T-helper 1 cell treated with Interleukin-12 subunit alpha and Interleukin-12 subunit beta and Interleukin-4 antibody, amounts not matched to agents 30 ng/mL and 1 ng/mL, for 36 hours (primary cell): ENCODE data around the gene SP140L. TPM values are rescaled to one million over a fixed set of nuclear protein-coding genes. Genes with fewer than 3 reads are reported as not detected.

Experiments used
- intact Hi-C: fragments of 100-400 bp; cut with micrococcal nuclease; formaldehyde crosslinking; loops from one replicate; pipeline ENCODE4 v1.15.1; 2024
- total RNA-seq: library from RNA; stranded (reverse); gene quantifications from 2 replicates; pipeline ENCODE4 v1.2.3, GENCODE V29; 2022

The SP140L gene
- total RNA-seq, 1 donor from 2014 or later, result 114 TPM

GRCh38 chr2:230322561-230323384 is 4.2 kb upstream of the SP140L start:
- intact Hi-C loops, result no loop called here

- intact Hi-C loops, result no loop called here
These were observed 3.4 kb upstream of the SP140L start for GRCh38 chr2:230323385-230324106.

- intact Hi-C loops, result no loop called here
These were observed 2.5 kb upstream of the SP140L start for GRCh38 chr2:230324503-230324902.

- intact Hi-C loops, result loop anchor here (2.0 to 5.0 kb wide), 6 partner anchors 37 to 467 kb away; partner anchors contain the start of genes CAB39 and SP100
These were observed 1.4 kb upstream of the SP140L start for GRCh38 chr2:230325316-230326243.

- intact Hi-C loops, result loop anchor here (1.0 to 5.0 kb wide), 11 partner anchors 8 to 465 kb away; partner anchors contain the start of genes CAB39, SP100 and SP140
These were observed 593 bp downstream of the SP140L start for GRCh38 chr2:230327418-230328154.

- intact Hi-C loops, result loop anchor here (5.0 kb wide), 2 partner anchors 34 to 464 kb away; no protein-coding TSS in a partner anchor
These were observed 1.1 kb downstream of the SP140L start for GRCh38 chr2:230328155-230328458.

- intact Hi-C loops, result loop anchor here (1.0 to 5.0 kb wide), 3 partner anchors 18 to 462 kb away; no protein-coding TSS in a partner anchor
These were observed 3.1 kb downstream of the SP140L start for GRCh38 chr2:230329946-230330605.

- intact Hi-C loops, result loop anchor here (1.0 kb wide), 1 partner anchor 18 kb away; no protein-coding TSS in a partner anchor
These were observed 3.7 kb downstream of the SP140L start for GRCh38 chr2:230330725-230331124.

- intact Hi-C loops, result loop anchor here (1.0 kb wide), 2 partner anchors 8 to 13 kb away; partner anchors contain the start of gene SP140L
These were observed 8.5 kb downstream of the SP140L start for GRCh38 chr2:230335461-230335863.

- intact Hi-C loops, result loop anchor here (1.0 kb wide), 2 partner anchors 9 to 12 kb away; partner anchors contain the start of gene SP140L
These were observed 9.0 kb downstream of the SP140L start for GRCh38 chr2:230335864-230336506.

- intact Hi-C loops, result loop anchor here (10.0 kb wide), 1 partner anchor 713 kb away; the partner anchor contains the start of gene PSMD1
These were observed 15.0 kb downstream of the SP140L start for GRCh38 chr2:230341936-230342528.

GRCh38 chr2:230343041-230343624 is 16.1 kb downstream of the SP140L start:
- intact Hi-C loops, result loop anchor here (10.0 kb wide), 1 partner anchor 712 kb away; the partner anchor contains the start of gene PSMD1

- intact Hi-C loops, result loop anchor here (10.0 kb wide), 1 partner anchor 711 kb away; the partner anchor contains the start of gene PSMD1
These were observed 16.8 kb downstream of the SP140L start for GRCh38 chr2:230343747-230344146.

- intact Hi-C loops, result loop anchor here (5.0 to 10.0 kb wide), 2 partner anchors 316 to 708 kb away; partner anchors contain the start of gene PSMD1
These were observed 19.5 kb downstream of the SP140L start for GRCh38 chr2:230346465-230346864.

- intact Hi-C loops, result loop anchor here (5.0 to 10.0 kb wide), 2 partner anchors 315 to 708 kb away; partner anchors contain the start of gene PSMD1
These were observed 20.0 kb downstream of the SP140L start for GRCh38 chr2:230346921-230347533.

GRCh38 chr2:230347659-230348305 is 20.8 kb downstream of the SP140L start:
- intact Hi-C loops, result loop anchor here (1.0 to 10.0 kb wide), 8 partner anchors 12 to 707 kb away; partner anchors contain the start of genes PSMD1 and SP110

GRCh38 chr2:230348787-230349186 is 21.8 kb downstream of the SP140L start:
- intact Hi-C loops, result loop anchor here (1.0 to 10.0 kb wide), 8 partner anchors 13 to 706 kb away; partner anchors contain the start of genes PSMD1 and SP110
